ENCODE measurements around the gene USP43.
"Not testable (repeated sequence)": the region's sequence is repeated elsewhere in the genome, so short reads cannot be mapped to it uniquely, and the experiment has no call there.

The USP43 gene, protein sequence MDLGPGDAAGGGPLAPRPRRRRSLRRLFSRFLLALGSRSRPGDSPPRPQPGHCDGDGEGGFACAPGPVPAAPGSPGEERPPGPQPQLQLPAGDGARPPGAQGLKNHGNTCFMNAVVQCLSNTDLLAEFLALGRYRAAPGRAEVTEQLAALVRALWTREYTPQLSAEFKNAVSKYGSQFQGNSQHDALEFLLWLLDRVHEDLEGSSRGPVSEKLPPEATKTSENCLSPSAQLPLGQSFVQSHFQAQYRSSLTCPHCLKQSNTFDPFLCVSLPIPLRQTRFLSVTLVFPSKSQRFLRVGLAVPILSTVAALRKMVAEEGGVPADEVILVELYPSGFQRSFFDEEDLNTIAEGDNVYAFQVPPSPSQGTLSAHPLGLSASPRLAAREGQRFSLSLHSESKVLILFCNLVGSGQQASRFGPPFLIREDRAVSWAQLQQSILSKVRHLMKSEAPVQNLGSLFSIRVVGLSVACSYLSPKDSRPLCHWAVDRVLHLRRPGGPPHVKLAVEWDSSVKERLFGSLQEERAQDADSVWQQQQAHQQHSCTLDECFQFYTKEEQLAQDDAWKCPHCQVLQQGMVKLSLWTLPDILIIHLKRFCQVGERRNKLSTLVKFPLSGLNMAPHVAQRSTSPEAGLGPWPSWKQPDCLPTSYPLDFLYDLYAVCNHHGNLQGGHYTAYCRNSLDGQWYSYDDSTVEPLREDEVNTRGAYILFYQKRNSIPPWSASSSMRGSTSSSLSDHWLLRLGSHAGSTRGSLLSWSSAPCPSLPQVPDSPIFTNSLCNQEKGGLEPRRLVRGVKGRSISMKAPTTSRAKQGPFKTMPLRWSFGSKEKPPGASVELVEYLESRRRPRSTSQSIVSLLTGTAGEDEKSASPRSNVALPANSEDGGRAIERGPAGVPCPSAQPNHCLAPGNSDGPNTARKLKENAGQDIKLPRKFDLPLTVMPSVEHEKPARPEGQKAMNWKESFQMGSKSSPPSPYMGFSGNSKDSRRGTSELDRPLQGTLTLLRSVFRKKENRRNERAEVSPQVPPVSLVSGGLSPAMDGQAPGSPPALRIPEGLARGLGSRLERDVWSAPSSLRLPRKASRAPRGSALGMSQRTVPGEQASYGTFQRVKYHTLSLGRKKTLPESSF

DNA sequence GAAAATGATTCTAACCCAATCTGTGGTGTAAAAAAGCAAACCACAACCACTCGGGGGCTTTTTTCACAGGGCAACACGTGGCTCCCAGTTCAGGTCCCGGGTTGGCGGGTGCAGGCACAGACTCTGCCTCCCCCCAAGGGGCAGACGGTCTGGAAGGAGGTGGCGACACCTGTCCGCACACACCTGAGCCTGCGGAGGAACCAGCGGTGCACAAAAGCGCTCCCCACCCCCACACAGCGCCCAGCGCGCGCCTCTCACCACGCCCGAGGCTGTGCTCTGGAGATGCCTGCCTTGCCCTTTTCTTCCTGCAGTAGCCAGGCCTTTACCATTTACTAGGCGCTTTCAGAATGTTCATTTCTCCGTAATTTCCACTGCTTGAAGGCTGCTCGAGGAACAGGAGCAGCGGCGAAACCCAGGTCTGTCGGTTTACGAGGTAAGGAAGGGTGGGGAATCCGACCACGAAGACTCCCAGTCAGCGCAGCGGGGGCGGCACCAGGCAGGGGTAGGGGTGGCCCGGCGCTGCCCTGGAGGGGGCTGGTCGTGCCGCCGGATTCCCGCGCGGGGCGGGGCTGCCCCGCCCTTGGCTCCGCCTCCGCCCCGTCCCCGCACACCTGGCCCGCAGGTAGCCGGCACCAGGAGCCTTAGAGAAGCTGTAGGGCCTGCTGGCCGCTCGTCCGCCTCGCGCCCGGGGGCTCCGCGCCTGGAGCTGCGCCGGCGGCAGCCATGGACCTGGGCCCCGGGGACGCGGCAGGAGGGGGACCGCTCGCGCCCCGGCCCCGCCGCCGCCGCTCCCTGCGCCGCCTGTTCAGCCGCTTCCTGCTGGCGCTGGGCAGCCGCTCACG, at the start of gene USP43:
TSS of gene USP43 (plus strand) at position 608 of the 842 bp plus-strand sequence. CDS start at position 724, 116 bp downstream.
- TF ChIP-seq POLR2A (IDR thresholded peaks at IDR 0.05; ENCODE audit: low read depth, low read length): no peak; the same call in 1 of the 2 replicates
- DNase-seq (ENCODE audit: insufficient read length, low spot score) (peak; percentile 55), FAIRE-seq (no peak)

DNA sequence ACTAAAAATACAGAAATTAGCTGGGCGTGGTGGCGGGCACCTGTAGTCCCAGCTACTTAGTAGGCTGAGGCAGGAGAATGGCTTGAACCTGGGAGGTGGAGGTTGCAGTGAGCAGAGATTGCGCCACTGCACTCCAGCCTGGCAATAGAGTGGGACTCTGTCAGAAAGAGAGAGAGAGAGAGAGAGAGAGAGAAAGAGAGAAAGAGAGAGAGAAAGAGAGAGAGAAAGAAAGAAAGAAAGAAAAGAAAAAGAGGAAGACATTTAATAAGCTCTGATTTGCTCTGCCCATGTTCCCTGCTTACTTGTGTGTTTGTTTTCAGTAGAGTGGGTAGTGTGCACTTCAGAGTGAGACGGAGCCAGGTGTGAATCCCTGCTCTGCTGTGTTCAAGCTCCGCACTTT, 47.7 kb upstream of the USP43 start:
- not testable (repeated sequence) for DNase-seq (ENCODE audit: insufficient read length, low spot score); FAIRE-seq

DNA sequence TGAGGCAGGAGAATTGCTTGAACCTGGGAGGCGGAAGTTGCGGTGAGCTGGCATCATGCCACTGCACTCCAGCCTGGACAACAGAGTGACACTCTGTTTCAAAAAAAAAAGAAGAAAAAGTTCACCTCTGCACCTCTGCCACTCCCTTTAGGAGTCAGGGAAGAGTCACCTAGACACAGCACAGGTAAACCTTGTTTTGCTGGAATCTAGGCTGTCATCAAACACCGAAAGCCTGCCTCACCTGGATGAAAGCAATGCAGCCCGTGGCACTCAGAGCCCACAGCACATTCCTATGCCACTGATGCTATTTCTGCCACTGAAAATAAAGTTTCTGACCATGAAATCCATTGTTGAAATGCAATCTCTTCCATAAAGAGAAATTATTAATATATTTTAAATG, 46.7 kb upstream of the USP43 start:
- FAIRE-seq: no peak
- TF ChIP-seq POLR2A (IDR thresholded peaks at IDR 0.05; ENCODE audit: low read depth, low read length): no peak
- no peak for DNase-seq (ENCODE audit: insufficient read length, low spot score)

DNA sequence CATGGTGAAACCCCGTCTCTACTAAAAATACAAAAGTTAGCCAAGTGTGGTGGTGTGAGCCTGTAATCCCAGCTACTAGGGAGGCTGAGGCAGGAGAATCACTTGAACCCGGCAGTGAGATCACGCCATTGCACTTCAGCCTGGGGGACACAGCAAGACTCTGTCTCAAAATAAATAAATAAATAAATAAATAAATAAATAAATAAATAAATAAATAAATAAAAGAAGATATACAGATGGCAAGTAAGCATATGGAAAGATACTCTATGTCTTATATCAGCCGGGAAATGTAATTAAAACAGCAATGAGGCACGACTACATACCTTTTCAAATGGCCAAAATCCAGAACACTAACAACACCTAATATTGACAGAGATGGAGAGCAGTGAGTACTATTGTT, 40.7 kb upstream of the USP43 start:
- not testable (repeated sequence) for FAIRE-seq; DNase-seq (ENCODE audit: insufficient read length, low spot score)

DNA sequence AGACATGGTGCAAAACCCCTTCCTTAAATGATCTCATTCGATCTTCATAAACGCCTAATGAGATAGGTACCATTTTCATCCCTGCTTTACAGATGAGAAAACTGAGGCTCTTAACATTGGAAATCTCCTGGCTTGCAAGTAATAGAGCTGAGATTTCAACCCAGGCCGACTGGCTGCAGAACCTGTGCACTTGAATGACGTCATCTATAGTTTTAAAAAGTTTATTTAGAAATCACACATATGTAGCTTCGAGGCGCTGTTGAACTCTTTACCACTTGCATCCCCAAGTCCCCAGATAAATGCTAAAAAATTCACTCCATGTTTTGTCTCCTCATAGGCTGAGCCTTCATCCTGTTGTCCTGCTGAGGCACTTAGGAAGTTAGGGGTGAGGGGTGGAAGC, 38.9 kb upstream of the USP43 start:
- DNase-seq (ENCODE audit: insufficient read length, low spot score): no peak
- no peak for FAIRE-seq
- TF ChIP-seq POLR2A (IDR thresholded peaks at IDR 0.05; ENCODE audit: low read depth, low read length): no peak

DNA sequence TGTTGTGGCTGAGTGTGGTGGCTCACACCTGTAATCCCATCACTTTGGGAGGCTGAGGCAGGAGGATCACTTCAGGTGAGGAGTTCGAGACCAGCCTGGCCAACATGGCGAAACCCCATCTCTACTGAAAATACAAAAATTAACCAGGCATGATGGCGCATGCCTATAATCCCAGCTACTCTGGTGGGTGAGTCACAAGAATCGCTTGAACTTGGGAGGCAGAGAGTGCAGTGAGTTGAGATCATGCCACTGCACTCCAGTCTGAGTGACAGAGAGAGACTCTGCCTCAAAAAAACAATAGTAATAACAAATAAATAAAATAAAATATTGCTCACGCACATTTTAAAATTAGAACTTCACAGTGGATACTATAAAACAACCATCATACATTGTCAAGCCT, 38.3 kb upstream of the USP43 start:
- DNase-seq (ENCODE audit: insufficient read length, low spot score); FAIRE-seq: not testable (repeated sequence)

DNA sequence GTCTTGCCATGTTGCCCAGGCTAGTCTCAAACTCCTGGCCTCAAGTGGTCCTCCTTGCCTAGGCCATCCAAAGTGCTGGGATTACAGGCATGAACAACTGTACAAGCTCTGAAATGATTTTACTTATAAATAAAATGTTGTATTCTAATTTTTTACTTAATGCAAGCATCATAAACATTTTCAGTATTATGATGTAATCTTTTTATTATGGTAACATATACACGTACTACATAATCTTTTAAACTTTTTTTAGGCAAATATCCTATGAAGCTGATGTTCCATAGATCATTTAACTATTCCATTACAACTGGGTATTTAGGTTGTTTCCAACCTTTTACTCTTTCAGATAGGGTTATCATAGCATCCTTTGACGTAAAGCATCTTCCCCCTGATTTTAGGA, 33.8 kb upstream of the USP43 start:
- no peak for FAIRE-seq

DNA sequence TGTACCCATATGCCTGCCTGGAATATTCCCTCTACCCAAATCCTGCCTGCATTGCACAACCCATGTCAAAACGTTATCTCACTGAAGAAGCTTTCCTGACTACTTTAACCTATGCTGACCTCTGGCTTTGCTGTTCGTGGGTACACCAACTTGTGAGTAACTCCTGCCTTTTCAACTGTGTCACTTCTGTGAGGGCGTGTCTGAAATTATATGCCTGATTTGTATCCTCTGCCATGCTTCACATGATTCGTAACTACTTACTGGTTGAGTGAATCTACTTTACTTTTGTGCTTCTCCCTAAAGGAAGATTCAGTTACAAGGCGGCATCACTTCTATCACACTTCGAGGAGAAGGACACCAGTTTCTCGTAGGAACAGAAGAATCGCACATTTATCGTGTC, 33.3 kb upstream of the USP43 start:
- DNase-seq (ENCODE audit: insufficient read length, low spot score): no peak
- TF ChIP-seq POLR2A (IDR thresholded peaks at IDR 0.05; ENCODE audit: low read depth, low read length): no peak
- FAIRE-seq: no peak

More for the DNA sequence above, 33.8 kb upstream of the USP43 start:
- no peak for DNase-seq (ENCODE audit: insufficient read length, low spot score)
- TF ChIP-seq POLR2A (IDR thresholded peaks at IDR 0.05; ENCODE audit: low read depth, low read length): no peak

DNA sequence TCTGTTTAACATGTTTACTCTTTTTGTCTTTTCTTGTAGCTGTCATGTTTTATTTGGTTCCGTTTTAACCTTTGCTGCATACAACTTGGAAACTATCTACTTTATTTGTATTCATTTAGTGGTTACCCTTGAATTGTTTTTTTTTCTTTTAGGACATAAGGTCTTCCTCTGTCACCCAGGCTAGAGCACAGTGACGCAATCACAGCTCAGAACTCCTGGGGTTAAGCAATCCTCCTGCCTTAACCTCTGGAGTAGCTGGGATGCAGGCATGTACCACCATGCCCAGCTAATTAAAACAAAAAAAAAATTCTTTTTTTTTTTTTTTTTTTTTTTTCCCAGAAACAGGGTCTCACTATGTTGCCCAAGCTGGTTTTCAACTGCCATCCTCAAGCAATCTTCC, 29.8 kb upstream of the USP43 start:
- no peak for TF ChIP-seq POLR2A (IDR thresholded peaks at IDR 0.05; ENCODE audit: low read depth, low read length)

DNA sequence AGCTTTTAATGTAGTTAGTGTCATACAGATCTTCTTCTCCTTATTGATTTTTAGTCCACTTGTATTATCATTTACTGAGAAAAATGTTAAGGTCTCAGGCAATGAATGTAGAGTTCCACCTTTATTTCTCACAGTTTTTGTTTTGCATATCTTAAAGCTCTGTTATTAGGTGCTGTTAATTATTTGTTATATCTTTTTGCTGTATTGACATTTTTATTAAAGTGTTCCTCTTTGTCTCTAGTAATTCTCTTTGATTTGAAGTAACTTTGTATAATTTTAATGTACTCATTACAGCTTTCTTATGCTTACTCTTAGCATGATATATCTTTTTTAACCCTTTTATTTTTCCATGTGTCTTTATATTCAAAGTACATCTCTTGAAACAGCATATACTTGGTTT, 22.4 kb upstream of the USP43 start:
- no peak for TF ChIP-seq POLR2A (IDR thresholded peaks at IDR 0.05; ENCODE audit: low read depth, low read length)
- DNase-seq (ENCODE audit: insufficient read length, low spot score) (no peak), FAIRE-seq (no peak)

More for the DNA sequence above, 29.8 kb upstream of the USP43 start:
- no peak for FAIRE-seq
- no peak for DNase-seq (ENCODE audit: insufficient read length, low spot score)

DNA sequence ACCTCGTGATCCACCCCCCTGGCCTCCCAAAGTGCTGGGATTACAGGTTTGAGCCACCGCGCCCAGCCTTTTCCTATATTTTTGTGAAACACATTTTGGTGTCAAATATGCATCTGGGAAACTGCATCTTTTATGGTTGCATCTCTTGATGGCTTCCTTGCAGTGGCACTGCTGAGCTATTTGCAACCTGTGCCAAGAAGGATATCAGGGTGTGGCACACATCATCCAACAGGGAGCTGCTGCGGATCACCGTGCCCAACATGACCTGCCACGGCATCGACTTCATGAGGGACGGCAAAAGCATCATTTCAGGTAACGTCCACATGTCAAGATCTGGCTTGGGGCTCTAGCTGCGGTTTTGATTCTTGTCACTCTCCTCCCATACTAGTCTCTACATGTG, 16.8 kb upstream of the USP43 start:
- no peak for TF ChIP-seq POLR2A (IDR thresholded peaks at IDR 0.05; ENCODE audit: low read depth, low read length)
- DNase-seq (ENCODE audit: insufficient read length, low spot score): no peak
- no peak for FAIRE-seq

DNA sequence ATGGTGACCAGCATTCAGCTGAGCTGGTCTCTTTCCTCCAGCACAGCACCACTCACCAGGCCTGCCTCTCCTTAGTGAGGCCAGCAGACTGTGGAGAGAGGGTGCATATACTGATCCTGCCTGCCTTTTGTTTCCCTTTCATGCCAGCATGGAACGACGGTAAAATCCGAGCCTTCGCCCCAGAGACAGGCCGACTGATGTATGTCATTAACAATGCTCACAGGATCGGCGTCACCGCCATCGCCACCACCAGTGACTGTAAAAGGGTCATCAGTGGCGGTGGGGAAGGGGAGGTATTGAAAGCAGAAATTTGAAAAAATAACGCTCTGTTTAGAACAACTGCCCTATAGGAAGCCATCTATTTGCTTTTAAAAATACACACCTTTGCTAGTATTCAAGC, 12.6 kb upstream of the USP43 start:
- no peak for DNase-seq (ENCODE audit: insufficient read length, low spot score)
- no peak for TF ChIP-seq POLR2A (IDR thresholded peaks at IDR 0.05; ENCODE audit: low read depth, low read length)
- no peak for FAIRE-seq

DNA sequence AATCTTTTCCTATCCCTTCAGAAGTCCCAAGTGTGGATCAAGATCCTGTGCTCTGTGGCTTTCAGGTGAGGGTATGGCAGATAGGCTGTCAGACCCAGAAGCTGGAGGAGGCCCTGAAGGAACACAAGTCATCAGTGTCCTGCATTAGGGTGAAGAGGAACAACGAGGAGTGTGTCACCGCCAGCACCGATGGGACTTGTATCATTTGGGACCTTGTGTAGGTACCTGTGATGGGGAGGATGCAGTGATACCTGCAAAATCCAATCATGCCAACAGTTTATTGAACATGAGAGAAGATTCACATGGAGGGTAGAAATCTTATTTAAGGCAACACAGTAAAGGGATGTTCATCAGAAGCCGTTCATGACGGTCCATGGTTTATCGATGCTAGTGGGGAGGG, 10.0 kb upstream of the USP43 start:
- TF ChIP-seq POLR2A (IDR thresholded peaks at IDR 0.05; ENCODE audit: low read depth, low read length): no peak
- DNase-seq (ENCODE audit: insufficient read length, low spot score) (no peak), FAIRE-seq (no peak)

All from H54 (cell line).